ENCODE results near the gene ANKRD62.

Gene ANKRD62

DNA sequence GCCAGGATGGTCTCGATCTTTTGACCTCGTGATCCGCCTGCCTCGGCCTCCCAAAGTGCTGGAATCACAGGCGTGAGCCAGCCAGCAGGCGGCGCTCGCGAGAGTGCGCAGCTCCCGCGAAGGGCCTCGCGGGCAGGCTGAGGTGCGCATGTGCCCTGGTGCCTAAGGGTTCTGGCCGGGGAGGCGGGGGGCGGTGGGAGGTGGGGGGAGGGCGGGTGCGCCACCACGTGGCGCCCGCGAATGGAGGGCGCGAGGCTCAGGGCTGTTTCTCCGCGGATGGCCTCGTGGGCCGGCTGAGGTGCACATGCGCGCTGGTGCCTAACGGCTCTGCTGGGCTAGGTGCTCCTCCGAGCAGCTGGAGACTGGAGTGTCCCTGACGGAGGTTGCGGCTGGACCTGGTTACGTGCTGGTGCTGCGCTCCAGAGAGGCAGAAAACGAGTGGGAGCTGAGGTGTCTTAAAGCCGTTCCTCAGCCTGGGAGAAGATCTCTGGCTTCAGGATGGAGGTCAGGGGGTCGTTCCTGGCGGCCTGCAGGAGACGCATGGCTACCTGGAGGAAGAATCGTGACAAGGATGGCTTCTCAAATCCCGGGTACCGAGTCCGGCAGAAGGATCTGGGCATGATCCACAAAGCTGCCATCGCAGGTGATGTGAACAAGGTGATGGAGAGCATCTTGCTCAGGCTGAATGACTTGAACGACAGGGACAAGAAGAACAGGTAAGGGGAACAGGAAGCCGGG lies at the start of gene ANKRD62:
Gene ANKRD62, plus strand, starts transcription at position 324 of the 738 bp plus-strand sequence. Its CDS starts 175 bp downstream, at position 499.
- DNase-seq: no peak

DNA sequence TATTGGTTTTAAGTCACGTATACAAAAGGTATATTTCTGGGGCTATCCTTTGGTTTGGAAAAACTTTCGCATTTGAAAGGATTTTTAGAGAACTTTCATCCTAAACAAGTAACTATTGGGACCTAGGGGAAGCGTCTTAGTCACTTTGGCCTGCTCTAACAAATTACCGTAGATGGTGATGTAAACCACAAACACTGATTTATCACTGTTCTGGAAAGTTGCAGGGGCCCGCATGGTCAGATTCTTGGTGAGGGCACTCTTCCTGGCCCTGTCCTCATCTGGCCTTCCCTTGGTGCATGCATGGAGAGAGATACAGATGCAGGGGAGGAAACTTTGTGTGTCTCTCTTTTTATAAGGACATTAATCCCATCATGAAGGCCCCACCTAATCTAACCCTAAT lies 49.1 kb upstream of the ANKRD62 start:
- DNase-seq: no peak

DNA sequence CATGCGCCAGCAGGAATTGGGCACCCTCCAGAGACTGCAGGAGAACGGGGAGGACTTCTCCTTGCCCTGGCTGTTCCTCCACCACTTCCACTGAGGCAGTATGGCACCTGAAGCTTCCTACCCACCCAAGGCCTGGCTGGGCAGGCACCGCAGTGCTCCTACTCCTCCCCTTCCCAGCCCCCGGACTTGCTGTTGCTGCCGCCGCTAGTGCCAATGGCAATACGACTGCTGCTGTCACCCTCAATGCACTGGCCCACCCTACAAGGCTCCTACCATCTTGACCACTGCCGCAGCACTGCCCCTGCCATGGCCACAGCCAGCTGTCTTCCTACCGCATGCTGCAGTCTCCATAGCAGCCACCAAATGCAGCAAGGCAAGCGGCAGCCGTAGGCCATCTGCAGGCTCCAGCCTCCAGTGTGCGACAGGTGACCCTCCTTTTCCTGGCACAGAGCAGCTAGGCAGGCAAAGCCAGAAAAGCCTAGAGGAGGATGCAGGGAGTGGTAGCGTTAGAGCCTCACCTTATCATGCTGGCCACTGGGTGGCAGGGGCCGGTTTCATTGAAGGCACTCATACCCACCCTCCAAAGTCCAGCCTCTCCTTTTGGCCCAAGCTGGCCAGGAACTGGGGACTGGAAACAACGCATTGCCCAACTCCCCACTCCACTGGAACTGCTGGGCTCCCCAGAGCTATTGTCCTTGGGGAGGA lies 47.4 kb upstream of the ANKRD62 start:
- DNase-seq: no peak

DNA sequence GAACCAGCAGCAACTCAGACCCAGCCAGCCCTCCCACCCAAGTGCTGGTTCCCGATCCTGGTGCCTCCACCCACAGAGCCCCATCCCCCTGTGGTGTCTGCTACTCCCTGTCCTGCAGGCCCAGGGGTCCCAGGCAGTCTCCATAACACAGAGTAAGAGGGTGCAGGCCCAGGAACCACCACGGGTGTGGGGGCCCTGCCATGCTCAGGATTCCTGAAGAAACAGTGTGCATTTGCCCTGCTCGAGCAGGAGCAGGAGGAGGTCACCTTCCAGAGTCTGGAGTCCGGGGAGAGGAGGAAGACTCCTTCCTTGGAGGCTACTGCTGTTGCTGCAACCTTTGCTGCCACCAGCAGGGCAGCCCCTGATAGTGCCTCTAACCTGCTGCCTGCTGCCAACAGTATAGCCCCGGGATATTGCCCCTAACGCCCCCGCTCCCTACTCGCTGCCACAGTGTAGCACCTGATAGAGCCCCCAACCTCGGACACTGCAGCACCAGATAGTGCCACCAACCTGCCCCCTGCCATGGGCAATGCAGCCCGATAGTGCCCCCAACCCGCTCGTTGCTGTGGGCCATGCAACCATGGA lies 46.8 kb upstream of the ANKRD62 start:
- DNase-seq: no peak

DNA sequence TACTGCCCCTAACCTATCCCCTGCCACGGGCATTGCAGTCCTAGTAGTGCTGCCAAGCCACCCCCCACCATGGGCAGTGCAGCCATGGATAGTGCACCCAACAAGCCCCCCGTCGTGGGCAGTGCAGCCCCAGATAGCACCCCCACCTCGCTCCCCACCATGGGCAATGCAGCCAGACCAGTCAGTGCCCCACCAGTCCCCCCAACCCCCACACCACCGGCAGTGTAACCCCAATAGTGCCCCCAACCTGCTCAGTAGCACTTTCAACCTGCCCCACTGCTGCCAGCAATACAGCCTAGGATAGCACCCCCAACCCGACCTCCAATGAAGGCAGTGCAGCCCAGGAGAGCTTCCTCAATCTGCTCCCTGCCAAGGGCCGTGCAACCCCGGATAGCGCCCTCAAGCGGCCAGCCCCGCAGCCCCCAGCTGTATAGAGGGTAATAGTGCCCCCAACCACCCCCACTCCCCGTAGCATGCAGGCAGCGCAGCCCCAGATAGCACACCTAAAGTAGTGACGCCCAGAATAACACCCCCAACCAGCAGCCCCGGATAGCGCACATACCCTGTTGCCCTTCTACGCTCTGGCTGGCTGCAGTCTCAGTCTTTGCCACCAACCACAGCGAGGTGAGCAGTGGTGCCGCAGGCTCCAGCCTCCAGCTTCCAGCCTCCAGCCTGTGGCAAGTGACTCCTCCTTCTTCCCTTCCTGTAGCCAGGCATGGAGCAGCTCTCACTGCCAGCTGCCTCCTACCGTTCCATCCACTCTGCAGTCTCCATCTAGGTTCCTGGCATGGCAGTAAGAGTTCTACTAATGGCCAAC lies 45.4 kb upstream of the ANKRD62 start:
- no peak for DNase-seq

DNA sequence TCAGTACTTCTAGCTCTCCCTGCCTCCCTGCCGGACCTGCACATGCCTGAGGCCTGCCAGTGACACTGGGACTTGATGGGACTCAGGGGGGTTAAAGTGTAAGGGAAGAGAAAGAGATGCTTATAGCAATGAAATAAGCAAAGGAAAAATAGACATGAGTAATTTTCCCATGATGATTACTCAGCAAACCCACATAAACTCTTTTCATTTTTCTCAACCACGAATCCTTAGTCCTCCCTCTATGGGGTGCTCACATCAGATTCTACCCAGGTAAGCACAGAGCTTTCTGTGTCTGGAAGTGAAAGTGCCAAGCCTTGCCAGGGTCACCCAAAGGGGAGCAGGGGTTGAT lies 44.8 kb upstream of the ANKRD62 start:
- DNase-seq: no peak

DNA sequence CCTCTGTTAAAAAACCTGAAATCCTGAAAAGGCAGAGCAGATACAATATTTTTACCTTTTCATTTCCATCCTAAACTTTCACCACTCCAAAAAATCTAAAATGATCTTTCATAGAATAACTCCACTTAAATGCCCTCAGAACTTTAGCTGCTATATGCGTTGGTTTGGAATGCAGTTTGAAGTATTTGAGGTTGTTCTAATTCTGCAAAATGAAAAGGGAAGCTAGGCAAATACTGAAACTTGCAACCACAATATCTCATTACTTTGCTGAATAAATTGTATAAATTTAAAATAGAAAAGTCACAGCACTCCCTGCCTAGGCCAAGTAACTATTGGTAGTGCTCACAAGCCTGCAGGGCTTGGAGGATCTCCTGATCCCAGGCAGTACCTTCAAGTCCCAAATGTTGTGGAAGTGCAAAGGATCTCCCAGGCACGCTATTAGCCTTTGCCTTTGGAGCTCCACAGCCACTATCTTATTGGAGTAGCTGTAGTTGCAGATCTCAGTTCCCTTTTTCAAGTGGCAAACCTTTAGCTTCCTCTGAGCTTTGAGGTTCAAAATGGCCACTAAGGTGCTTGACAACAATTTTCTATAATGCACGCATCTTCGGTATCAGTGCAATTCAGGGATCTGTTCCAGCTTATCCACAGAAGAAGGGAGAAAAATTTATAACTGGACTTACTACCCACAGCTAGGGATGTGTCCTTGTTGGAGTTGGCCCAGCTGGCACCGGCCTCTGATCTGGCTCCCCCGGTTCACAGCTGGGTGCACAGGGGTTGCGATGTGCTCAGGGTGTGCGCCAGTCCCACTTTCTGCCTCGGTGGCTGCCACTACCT lies 43.4 kb upstream of the ANKRD62 start:
- DNase-seq: no peak

DNA sequence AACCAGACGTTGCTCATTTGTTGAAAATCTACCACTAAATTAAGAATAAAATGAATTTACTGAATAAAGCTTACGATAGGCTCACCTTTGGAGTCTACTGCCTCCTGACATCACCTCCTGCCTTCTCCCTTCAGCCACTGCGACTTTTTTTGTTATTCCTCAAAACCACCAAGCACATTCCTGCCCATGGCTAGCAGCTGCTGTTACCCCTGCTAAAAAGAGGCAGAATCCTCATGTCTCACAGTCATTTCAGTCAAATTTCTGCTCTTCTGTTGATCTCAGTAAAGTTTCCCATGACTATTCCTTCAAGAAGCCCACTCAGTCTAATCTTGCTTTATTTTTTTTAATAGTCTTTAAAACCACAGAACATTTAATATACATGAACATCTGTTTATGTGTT lies 40.8 kb upstream of the ANKRD62 start:
- no peak for DNase-seq

DNA sequence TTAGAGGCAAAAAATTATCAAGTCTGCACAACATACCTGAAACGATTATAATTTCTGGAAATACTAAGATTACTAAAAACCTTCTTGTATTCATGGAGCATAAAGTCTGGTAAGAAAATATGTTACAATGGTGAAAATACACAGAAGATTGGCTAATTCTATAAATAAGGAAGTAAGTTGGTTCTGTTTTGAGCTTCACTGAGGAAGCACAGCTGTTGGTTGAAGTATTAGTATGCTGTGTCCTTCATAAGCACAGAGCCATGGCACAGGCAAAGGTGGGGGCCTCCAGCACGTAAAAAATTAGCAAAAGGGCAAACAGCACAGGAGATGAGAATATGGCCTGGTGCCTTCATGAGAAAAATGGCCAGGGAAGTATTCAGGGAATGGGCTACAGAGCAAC lies 40.4 kb upstream of the ANKRD62 start:
- DNase-seq: no peak

DNA sequence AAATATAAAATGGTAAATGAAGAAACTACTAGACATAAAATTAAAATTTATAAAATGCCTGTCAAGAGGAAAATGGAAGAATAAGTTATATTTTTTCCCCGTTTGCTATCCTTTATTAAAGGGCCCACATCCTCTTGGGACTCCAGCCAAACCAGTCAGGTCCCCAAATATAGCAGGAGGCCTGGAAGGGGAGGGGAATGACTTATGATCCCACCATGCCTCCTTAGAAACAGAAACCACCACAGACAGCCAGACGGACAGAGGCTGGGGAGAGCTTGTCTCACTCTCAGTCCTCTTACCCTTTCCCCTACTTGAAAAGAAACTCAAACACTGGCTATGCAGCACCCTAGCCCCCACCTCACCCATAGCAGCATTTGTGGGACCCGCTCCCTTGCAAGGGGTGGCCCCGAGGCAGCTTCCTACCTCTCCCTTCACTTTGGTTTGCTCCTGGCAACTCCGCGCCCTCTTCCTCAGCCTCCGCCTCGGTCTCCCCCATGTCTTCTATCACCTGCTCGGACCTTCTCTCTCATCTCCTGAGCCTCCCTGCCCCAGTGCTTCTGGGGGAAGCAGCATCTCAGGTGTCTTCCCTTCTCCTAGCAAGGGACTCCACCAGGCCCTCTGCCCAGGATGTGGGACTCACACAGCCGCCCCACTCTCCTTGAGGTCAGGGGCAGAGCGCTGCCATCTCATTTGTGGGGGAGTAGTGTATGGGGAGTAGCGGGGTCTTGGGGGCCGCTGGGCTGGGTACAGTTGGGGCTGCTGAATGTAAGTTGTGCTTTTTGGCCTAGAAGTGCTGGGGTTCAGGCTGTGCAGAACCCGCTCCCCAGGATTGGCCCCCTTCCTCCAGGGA lies 37.4 kb upstream of the ANKRD62 start:
- DNase-seq: no peak

DNA sequence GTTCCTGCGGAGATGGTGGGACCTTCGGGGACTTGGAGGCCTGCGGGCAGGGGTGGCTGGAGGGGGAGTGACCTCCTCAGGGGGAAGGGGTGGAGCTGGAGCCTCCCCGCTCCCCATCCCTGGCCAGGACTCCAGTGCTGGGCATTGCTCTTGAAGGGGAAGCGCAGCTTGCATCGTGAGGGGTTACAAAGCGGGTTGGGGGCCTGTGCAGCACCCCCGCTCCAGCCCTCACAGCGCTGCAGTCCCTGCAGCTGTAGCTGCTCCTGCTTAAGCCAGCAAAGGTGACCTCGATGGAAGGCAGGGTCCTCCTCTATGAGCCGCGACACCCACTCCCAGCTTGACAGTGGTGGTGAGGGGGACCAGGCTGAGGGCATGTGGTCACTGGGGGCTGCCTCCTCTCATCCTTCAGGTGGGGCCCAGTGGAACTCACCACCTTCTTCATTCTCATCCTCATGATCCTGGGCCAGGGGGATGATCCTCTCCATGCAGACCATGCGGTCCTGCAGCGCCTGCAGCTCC lies 36.7 kb upstream of the ANKRD62 start:
- DNase-seq: no peak

DNA sequence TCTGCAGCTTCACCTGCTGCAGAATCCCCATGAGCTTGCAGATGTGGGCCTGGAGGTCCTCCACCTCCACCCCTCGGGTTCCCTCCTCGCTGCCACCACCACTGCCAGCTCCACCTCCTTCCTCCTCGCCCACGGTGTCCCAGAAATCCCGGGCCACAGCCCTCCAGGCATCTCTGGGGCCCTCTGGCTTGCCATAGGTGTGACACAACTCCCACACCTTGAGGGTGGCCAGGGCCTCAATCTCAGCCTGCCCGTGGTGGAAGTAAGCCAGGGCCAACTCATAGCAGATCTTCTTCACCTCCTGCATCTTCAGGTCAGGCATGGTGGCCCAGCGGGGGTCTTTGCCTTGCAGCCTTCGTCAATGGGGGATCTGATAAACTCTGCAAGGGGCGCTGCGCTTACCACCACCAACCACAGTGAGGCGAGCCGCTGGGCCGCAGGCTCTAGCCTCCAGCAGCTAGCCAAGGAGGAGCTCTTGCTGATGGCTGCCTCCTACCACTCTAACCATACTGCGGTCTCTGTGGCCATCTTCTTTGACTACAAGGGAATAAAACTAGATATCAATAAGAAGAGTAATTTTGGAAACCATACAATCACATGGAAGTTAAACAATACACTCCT lies 36.1 kb upstream of the ANKRD62 start:
- DNase-seq: no peak

DNA sequence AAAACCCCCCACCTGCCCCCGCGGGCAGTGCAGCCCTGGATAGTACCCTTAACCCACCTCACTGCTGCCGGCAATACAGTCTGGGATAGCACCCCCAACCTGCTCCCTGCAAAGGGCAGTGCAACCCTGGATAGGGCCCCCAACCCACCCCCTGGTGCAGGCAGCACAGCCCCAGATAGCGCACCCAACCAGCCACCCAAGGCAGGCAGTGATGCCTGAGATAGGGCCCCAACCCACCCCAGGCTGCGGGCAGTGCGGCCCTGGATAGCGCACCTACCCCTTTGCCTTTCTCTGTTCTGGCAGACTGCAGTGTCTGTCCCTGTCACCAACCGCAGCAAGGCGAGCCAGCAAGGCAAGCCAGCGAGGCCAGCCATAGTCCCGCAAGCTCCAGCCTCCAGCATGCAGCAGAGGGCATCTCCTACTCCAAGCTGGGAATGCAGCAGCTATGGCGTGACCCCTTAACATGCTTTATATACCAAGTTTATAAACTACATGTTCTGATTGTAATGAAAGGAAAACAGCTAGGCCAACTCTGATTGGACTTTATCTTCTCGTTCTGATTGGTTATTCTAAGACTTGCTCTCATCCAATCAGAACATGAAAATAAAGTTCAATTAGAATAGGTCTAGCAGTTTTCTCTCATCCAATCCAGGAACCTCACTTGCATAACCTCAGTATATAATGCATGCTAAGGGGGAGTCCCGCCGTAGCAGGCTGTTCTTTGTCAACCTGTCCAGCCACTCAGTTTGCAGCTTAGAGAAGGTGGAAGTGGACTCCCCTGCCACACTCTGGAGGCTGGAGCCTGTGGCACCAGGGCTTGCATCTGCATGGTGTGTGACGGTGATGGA lies 34.1 kb upstream of the ANKRD62 start:
- no peak for DNase-seq

DNA sequence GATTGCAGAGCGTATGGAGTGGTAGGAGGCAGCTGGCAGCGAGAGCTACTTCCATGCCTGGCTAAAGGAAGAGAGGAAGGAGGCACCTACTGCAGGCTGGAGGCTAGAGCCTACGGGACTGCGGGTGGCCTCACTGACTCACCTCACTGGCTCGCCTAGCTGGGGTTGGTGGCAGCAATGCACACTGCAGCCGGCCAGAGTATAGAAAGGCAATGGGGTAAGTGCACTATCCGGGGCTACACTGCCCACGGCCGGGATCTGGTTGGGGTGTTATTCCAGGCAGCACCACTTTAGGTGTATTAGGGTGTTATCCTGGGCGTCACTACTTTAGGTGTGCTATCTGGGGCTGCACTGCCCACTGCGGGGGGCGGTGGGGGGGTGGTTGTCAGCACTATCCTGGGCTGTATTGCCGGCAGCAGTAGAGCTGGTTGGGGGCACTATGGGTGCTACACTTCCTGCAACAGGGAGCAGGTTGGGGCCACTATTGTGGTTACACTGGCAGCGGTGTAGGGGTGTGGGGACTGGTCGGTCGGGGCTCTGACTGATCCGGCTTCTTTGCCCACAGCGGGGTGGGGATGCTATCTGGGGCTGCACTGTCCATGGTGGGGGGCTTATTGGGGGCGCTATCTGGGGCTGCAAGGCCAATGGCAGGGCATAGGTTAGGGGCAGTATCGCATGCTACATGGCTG lies 33.3 kb upstream of the ANKRD62 start:
- DNase-seq: no peak

DNA sequence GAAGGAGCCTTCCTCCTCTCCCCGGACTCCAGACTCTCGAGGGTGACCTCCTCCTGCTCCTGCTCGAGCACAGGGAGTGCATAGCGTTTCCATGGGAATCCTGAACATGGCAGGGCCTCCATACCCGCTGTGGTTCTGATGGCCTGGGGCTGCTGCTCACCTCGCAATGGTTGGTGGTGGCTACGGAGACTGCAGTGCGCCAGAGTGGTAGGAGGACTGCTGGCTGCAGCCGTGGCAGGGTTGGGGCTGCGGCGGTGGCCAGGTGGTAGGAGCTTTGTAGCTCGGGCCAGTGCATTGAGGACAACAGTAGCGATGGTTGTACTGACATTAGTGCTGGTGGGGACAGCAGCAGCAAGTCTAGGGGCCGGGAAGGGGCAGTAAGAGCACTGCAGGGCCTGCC lies 32.0 kb upstream of the ANKRD62 start:
- no peak for DNase-seq

DNA sequence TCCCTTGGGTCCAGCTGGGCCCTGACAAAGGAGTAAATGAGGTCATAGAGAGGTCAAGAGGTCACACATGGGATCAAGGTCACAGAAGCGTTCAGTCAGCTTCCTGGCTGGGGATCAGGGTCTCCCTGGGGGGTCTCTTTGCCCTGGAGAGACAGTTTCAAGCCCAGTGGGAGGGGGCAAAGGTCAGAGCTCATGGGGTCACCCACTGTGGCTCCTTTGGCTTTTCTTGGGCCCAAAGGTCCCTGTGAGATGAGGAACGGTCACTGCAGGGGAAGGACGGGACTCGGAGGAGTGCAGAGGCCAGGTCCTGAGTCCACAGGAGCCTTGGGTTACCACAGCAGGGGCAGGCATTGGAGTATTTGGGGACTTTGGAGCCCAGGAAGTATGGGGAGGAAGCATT lies 30.7 kb upstream of the ANKRD62 start:
- DNase-seq: no peak

DNA sequence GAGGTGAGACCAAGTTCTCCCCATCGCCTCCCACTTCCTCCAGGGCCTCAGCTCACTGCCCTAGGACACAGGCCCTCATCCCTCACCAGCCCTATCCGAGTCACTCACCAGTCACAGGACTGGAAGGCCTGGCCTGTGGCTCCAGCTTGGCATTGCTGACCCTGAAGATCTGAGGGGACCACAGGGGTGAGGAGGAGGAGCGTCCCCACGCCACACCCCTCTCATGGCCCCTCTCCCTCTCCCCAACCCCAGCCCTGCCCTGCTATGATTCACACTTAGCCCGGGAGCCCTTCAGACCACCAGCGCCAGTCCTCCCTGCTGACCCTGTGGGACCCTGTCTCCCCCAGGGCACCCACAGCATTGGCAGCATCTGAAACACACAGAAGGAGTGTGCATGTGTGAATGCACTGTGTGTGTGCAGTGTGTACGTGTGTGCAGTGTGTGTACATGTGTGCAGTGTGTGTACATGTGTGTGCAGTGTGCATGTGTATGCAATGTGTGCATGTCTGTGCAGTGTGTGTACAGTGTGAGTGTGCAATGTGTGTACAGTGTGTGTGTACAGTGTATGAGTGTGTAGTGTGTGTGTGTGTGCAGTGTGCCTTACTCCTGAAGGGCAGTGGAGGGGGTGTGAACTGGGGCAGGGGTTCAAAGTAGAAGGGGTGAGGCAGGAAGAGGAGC lies 29.4 kb upstream of the ANKRD62 start:
- no peak for DNase-seq

DNA sequence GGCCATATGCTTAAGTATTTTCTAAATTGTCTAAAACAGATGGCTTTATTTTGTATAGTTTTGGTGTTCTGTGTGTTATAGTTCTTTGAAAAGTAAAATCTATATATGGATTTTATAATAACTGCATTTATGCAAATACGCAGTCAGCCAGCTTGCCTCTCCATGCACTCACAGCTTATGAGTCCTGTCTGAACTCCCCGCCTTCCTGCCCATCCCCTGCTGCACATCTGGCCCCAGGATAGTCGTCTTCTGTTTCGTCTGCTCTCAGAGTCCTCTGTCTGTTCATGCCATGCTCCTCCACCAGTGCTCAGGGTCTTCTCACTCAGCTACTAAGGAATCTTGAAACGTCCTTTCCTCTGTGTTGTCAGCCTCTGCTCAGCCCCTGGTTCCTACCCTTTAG lies 28.2 kb upstream of the ANKRD62 start:
- no peak for DNase-seq

All from activated CD4-positive, CD25-positive, alpha-beta regulatory T cell treated with anti-CD3 and anti-CD28 coated beads, Interleukin-2, amount 50 U/mL, for 72 hours (primary cell).